GM23338 (cell line): ENCODE data around the gene CIT. TPM values are rescaled to one million over a fixed set of nuclear protein-coding genes. Genes with fewer than 3 reads are reported as not detected.

Experiments
- ATAC-seq: fragments of 200-7000 bp; cut with Tn5 transposase; 3 replicates; pipeline ENCODE4 v1.9.1; 2020
- DNase-seq: peaks from one replicate; pipeline ENCODE4 v3.0.0-alpha.2; 2015; ENCODE audit warnings: low spot score
- H2AFZ ChIP-seq: fragments of 200-600 bp; sonication (generic); 2 replicates; pipeline ENCODE4 v1.8.0; 2016; ENCODE audit warnings: antibody characterized with exemption, mild to moderate bottlenecking, moderate library complexity
- H3F3A ChIP-seq: fragments of 200-600 bp; sonication (generic); replicated peaks from 2 replicates; pipeline ENCODE4 v1.8.0; 2017; ENCODE audit warnings: antibody characterized with exemption, mixed run types, low read depth
- H3K27ac ChIP-seq: fragments of 200-600 bp; sonication (generic); 2 replicates; pipeline ENCODE4 v1.6.1; 2016; ENCODE audit warnings: low read depth
- H3K27me3 ChIP-seq: fragments of 200-600 bp; sonication (generic); 2 replicates; pipeline ENCODE4 v1.8.0; 2016; ENCODE audit warnings: mild to moderate bottlenecking, mixed run types, moderate library complexity; ENCODE audit not compliant: insufficient read depth
- H3K36me3 ChIP-seq: fragments of 200-600 bp; sonication (generic); 2 replicates; pipeline ENCODE4 v1.8.0; 2016; ENCODE audit warnings: mild to moderate bottlenecking; ENCODE audit not compliant: insufficient read depth
- H3K4me1 ChIP-seq: fragments of 200-600 bp; sonication (generic); 2 replicates; pipeline ENCODE4 v1.8.0; 2016; ENCODE audit warnings: mild to moderate bottlenecking, moderate library complexity; ENCODE audit not compliant: insufficient read depth
- H3K4me2 ChIP-seq: fragments of 200-600 bp; sonication (generic); 2 replicates; pipeline ENCODE4 v1.7.1; 2017; ENCODE audit warnings: mixed run types
- H3K4me3 ChIP-seq: fragments of 200-600 bp; sonication (generic); 2 replicates; pipeline ENCODE4 v1.6.1; 2016; ENCODE audit warnings: mixed run types
- H3K79me2 ChIP-seq: fragments of 200-600 bp; sonication (generic); replicated peaks from 2 replicates; pipeline ENCODE4 v1.8.0; 2017; ENCODE audit warnings: mild to moderate bottlenecking; ENCODE audit not compliant: insufficient read depth
- H3K9me2 ChIP-seq: fragments of 200-600 bp; sonication (generic); 2 replicates; pipeline ENCODE4 v1.8.0; 2017; ENCODE audit not compliant: insufficient read depth
- H4K20me1 ChIP-seq: fragments of 200-600 bp; sonication (generic); replicated peaks from 2 replicates; pipeline ENCODE4 v1.8.0; 2017; ENCODE audit warnings: mild to moderate bottlenecking; ENCODE audit not compliant: insufficient read depth
- H3K27ac Mint-ChIP-seq: 2 replicates; pipeline ENCODE4 v1.8.0; 2020; ENCODE audit warnings: inconsistent platforms, mild to moderate bottlenecking, moderate library complexity, mixed read lengths
- H3K27me3 Mint-ChIP-seq: 3 replicates; pipeline ENCODE4 v1.8.0; 2022; ENCODE audit warnings: low read depth, mild to moderate bottlenecking, moderate library complexity, mixed read lengths, inconsistent platforms; ENCODE audit not compliant: insufficient read depth, poor library complexity
- H3K36me3 Mint-ChIP-seq: 3 replicates; pipeline ENCODE4 v1.8.0; 2021; ENCODE audit warnings: low read depth, mild to moderate bottlenecking, inconsistent platforms, moderate library complexity, mixed read lengths
- H3K4me1 Mint-ChIP-seq: 3 replicates; pipeline ENCODE4 v1.8.0; 2020; ENCODE audit warnings: mild to moderate bottlenecking, inconsistent platforms, mixed read lengths
- H3K4me3 Mint-ChIP-seq: 3 replicates; pipeline ENCODE4 v1.8.0; 2021; ENCODE audit warnings: moderate library complexity, mild to moderate bottlenecking, inconsistent platforms, mixed read lengths
- H3K9me3 Mint-ChIP-seq: 3 replicates; pipeline ENCODE4 v1.8.0; 2020; ENCODE audit warnings: moderate library complexity, mild to moderate bottlenecking, inconsistent platforms, mixed read lengths
- CREB1 ChIP-seq: fragments of 250-450 bp; sonication (Bioruptor Pico); IDR thresholded peaks from 2 replicates; pipeline ENCODE4 v1.5.0; 2020; ENCODE audit warnings: low read depth, mild to moderate bottlenecking, moderate library complexity
- EZH2 ChIP-seq: fragments of 200-600 bp; sonication (generic); IDR thresholded peaks from one replicate; pipeline ENCODE4 v1.8.0; 2017; ENCODE audit warnings: antibody characterized with exemption, mild to moderate bottlenecking, low read depth; ENCODE audit not compliant: unreplicated experiment
- EZH2phosphoT487 ChIP-seq: fragments of 200-600 bp; sonication (generic); IDR thresholded peaks from one replicate; pipeline ENCODE4 v1.8.1; 2018; ENCODE audit warnings: antibody characterized with exemption; ENCODE audit not compliant: unreplicated experiment
- JUNB ChIP-seq: IDR thresholded peaks from one replicate; pipeline ENCODE4 v1.6.1; 2016; ENCODE audit warnings: antibody characterized with exemption; ENCODE audit not compliant: unreplicated experiment
- NANOG ChIP-seq: IDR thresholded peaks from 2 replicates; pipeline ENCODE4 v1.6.1; 2016; ENCODE audit warnings: antibody characterized with exemption, borderline replicate concordance
- POLR2AphosphoS5 ChIP-seq: IDR thresholded peaks from 2 replicates; pipeline ENCODE4 v1.6.1; 2016; ENCODE audit warnings: antibody characterized with exemption, low read depth
- STAT1 ChIP-seq: IDR thresholded peaks from one replicate; pipeline ENCODE4 v1.6.1; 2016; ENCODE audit warnings: antibody characterized with exemption; ENCODE audit not compliant: unreplicated experiment
- ZNF114 ChIP-seq: fragments of 250-450 bp; sonication (Bioruptor Pico); IDR thresholded peaks from 2 replicates; pipeline ENCODE4 v1.5.0; 2020; ENCODE audit warnings: mild to moderate bottlenecking, moderate library complexity
- ZNF331 ChIP-seq: fragments of 250-450 bp; sonication (Bioruptor Pico); IDR thresholded peaks from 2 replicates; pipeline ENCODE4 v1.5.0; 2020; ENCODE audit warnings: low read depth, mild to moderate bottlenecking, moderate library complexity
- polyA plus RNA-seq: library from polyadenylated mRNA; unstranded; fragments of >200 nt; fragmentation: Nextera tagmentation; extraction: Ambion mirVana; gene quantifications from 2 replicates; pipeline ENCODE4 v1.2.1, GENCODE V29; 2016
- total RNA-seq: library from RNA; depleted of rRNA; stranded (reverse); fragments of >200 nt; shearing (Covaris generic); gene quantifications from 2 replicates; pipeline ENCODE4 v1.2.3, GENCODE V29; 2014
- TF ChIP-seq, protein P1 (sequence below): fragments of 250-450 bp; sonication (Bioruptor Pico); IDR thresholded peaks from 2 replicates; pipeline ENCODE4 v1.5.0; 2020; ENCODE audit warnings: mild to moderate bottlenecking, moderate library complexity
- TF ChIP-seq, protein P2 (sequence below): IDR thresholded peaks from 2 replicates; pipeline ENCODE4 v1.6.1; 2016; ENCODE audit warnings: antibody characterized with exemption
- TF ChIP-seq, protein P3 (sequence below): IDR thresholded peaks from one replicate; pipeline ENCODE4 v1.6.1; 2018; ENCODE audit warnings: antibody characterized with exemption; ENCODE audit not compliant: unreplicated experiment
- TF ChIP-seq, protein P4 (sequence below), 2 experiments: fragments of 200-600 bp in 1 of 2; sonication (generic) in 1 of 2; conservative IDR thresholded peaks; 2 replicates each; pipeline versions ENCODE4 v1.5.1 to v1.6.1; 2016 to 2017; ENCODE audit warnings: antibody characterized with exemption in 2 of 2, low read depth in 2 of 2, mild to moderate bottlenecking in 2 of 2, moderate library complexity in 1 of 2

CIT gene
- total and polyA plus RNA-seq, 2 experiments from 2014 or later: 9.7 to 47.8 TPM

DNA sequence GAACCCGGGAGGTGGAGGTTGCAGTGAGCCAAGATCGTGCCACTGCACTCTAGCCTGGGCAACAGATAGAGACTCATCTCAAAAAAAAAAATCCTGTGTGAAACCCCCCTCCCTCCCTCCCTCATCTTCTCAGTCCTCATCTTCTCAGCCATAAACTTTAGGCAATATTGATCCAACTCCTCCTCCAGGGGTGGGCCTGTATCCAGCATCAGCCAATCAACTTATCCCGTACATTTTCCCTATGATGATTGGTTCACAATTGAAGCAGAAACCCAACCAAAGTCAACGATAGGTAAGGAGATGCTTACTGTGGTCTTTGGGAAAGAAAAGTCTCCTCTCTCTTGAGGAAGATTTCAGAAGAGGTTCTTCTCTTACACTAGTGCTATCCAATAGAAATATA lies 33.5 kb upstream of the CIT start:
- TF ChIP-seq, protein P1, sequence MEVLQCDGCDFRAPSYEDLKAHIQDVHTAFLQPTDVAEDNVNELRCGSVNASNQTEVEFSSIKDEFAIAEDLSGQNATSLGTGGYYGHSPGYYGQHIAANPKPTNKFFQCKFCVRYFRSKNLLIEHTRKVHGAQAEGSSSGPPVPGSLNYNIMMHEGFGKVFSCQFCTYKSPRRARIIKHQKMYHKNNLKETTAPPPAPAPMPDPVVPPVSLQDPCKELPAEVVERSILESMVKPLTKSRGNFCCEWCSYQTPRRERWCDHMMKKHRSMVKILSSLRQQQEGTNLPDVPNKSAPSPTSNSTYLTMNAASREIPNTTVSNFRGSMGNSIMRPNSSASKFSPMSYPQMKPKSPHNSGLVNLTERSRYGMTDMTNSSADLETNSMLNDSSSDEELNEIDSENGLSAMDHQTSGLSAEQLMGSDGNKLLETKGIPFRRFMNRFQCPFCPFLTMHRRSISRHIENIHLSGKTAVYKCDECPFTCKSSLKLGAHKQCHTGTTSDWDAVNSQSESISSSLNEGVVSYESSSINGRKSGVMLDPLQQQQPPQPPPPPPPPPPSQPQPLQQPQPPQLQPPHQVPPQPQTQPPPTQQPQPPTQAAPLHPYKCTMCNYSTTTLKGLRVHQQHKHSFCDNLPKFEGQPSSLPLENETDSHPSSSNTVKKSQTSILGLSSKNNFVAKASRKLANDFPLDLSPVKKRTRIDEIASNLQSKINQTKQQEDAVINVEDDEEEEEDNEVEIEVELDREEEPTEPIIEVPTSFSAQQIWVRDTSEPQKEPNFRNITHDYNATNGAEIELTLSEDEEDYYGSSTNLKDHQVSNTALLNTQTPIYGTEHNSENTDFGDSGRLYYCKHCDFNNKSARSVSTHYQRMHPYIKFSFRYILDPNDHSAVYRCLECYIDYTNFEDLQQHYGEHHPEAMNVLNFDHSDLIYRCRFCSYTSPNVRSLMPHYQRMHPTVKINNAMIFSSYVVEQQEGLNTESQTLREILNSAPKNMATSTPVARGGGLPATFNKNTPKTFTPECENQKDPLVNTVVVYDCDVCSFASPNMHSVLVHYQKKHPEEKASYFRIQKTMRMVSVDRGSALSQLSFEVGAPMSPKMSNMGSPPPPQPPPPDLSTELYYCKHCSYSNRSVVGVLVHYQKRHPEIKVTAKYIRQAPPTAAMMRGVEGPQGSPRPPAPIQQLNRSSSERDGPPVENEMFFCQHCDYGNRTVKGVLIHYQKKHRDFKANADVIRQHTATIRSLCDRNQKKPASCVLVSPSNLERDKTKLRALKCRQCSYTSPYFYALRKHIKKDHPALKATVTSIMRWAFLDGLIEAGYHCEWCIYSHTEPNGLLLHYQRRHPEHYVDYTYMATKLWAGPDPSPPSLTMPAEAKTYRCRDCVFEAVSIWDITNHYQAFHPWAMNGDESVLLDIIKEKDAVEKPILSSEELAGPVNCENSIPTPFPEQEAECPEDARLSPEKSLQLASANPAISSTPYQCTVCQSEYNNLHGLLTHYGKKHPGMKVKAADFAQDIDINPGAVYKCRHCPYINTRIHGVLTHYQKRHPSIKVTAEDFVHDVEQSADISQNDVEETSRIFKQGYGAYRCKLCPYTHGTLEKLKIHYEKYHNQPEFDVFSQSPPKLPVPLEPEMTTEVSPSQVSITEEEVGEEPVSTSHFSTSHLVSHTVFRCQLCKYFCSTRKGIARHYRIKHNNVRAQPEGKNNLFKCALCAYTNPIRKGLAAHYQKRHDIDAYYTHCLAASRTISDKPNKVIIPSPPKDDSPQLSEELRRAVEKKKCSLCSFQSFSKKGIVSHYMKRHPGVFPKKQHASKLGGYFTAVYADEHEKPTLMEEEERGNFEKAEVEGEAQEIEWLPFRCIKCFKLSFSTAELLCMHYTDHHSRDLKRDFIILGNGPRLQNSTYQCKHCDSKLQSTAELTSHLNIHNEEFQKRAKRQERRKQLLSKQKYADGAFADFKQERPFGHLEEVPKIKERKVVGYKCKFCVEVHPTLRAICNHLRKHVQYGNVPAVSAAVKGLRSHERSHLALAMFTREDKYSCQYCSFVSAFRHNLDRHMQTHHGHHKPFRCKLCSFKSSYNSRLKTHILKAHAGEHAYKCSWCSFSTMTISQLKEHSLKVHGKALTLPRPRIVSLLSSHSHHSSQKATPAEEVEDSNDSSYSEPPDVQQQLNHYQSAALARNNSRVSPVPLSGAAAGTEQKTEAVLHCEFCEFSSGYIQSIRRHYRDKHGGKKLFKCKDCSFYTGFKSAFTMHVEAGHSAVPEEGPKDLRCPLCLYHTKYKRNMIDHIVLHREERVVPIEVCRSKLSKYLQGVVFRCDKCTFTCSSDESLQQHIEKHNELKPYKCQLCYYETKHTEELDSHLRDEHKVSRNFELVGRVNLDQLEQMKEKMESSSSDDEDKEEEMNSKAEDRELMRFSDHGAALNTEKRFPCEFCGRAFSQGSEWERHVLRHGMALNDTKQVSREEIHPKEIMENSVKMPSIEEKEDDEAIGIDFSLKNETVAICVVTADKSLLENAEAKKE (CRISPR knock-in tag): no peak
- TF ChIP-seq, protein P2, sequence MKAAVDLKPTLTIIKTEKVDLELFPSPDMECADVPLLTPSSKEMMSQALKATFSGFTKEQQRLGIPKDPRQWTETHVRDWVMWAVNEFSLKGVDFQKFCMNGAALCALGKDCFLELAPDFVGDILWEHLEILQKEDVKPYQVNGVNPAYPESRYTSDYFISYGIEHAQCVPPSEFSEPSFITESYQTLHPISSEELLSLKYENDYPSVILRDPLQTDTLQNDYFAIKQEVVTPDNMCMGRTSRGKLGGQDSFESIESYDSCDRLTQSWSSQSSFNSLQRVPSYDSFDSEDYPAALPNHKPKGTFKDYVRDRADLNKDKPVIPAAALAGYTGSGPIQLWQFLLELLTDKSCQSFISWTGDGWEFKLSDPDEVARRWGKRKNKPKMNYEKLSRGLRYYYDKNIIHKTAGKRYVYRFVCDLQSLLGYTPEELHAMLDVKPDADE: no peak
- TF ChIP-seq STAT1 (no peak), POLR2AphosphoS5 (no peak), NANOG (no peak), EZH2phosphoT487 (no peak), EZH2 (no peak), ZNF114 (CRISPR knock-in tag) (no peak), ZNF331 (no peak), CREB1 (CRISPR knock-in tag) (no peak), JUNB (no peak)
- TF ChIP-seq, protein P3, sequence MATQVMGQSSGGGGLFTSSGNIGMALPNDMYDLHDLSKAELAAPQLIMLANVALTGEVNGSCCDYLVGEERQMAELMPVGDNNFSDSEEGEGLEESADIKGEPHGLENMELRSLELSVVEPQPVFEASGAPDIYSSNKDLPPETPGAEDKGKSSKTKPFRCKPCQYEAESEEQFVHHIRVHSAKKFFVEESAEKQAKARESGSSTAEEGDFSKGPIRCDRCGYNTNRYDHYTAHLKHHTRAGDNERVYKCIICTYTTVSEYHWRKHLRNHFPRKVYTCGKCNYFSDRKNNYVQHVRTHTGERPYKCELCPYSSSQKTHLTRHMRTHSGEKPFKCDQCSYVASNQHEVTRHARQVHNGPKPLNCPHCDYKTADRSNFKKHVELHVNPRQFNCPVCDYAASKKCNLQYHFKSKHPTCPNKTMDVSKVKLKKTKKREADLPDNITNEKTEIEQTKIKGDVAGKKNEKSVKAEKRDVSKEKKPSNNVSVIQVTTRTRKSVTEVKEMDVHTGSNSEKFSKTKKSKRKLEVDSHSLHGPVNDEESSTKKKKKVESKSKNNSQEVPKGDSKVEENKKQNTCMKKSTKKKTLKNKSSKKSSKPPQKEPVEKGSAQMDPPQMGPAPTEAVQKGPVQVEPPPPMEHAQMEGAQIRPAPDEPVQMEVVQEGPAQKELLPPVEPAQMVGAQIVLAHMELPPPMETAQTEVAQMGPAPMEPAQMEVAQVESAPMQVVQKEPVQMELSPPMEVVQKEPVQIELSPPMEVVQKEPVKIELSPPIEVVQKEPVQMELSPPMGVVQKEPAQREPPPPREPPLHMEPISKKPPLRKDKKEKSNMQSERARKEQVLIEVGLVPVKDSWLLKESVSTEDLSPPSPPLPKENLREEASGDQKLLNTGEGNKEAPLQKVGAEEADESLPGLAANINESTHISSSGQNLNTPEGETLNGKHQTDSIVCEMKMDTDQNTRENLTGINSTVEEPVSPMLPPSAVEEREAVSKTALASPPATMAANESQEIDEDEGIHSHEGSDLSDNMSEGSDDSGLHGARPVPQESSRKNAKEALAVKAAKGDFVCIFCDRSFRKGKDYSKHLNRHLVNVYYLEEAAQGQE: no peak
- TF ChIP-seq, protein P4, sequence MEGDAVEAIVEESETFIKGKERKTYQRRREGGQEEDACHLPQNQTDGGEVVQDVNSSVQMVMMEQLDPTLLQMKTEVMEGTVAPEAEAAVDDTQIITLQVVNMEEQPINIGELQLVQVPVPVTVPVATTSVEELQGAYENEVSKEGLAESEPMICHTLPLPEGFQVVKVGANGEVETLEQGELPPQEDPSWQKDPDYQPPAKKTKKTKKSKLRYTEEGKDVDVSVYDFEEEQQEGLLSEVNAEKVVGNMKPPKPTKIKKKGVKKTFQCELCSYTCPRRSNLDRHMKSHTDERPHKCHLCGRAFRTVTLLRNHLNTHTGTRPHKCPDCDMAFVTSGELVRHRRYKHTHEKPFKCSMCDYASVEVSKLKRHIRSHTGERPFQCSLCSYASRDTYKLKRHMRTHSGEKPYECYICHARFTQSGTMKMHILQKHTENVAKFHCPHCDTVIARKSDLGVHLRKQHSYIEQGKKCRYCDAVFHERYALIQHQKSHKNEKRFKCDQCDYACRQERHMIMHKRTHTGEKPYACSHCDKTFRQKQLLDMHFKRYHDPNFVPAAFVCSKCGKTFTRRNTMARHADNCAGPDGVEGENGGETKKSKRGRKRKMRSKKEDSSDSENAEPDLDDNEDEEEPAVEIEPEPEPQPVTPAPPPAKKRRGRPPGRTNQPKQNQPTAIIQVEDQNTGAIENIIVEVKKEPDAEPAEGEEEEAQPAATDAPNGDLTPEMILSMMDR (conservative IDR thresholded peaks at IDR 0.05; ENCODE audit: low read depth in 2 of 2): no peak
- H3K9me2 ChIP-seq: no peaks in the 10 kb centered on the region
- Mint-ChIP-seq H3K27ac (no peak overlapping the region), H3K4me3 (no peak overlapping the region), H3K4me1 (0 out of 3 replicates have a peak, but pooled peaks cover 3% of the 10 kb centered on the region), H3K9me3 (0 out of 3 replicates have a peak, but pooled peaks cover 2% of the 10 kb centered on the region), H3K36me3 (no peaks in the 10 kb centered on the region), H3K27me3 (peaks cover 5% of the 10 kb centered on the region)
- DNase-seq (no peak), ATAC-seq (no peak)
- H2AFZ ChIP-seq: no peak overlapping the region
- no peaks in the 10 kb centered on the region for H3K36me3 ChIP-seq
- no peaks in the 10 kb centered on the region for H4K20me1 ChIP-seq
- no peaks in the 10 kb centered on the region for H3F3A ChIP-seq
- no peaks in the 10 kb centered on the region for H3K79me2 ChIP-seq
- H3K4me2 ChIP-seq: no peak overlapping the region
- H3K4me1 ChIP-seq: no peaks in the 10 kb centered on the region
- no peak overlapping the region for H3K27ac ChIP-seq
- no peak overlapping the region for H3K4me3 ChIP-seq
- no peaks in the 10 kb centered on the region for H3K27me3 ChIP-seq
